ENCODE measurements around the gene CCDC92.

CCDC92 gene

DNA sequence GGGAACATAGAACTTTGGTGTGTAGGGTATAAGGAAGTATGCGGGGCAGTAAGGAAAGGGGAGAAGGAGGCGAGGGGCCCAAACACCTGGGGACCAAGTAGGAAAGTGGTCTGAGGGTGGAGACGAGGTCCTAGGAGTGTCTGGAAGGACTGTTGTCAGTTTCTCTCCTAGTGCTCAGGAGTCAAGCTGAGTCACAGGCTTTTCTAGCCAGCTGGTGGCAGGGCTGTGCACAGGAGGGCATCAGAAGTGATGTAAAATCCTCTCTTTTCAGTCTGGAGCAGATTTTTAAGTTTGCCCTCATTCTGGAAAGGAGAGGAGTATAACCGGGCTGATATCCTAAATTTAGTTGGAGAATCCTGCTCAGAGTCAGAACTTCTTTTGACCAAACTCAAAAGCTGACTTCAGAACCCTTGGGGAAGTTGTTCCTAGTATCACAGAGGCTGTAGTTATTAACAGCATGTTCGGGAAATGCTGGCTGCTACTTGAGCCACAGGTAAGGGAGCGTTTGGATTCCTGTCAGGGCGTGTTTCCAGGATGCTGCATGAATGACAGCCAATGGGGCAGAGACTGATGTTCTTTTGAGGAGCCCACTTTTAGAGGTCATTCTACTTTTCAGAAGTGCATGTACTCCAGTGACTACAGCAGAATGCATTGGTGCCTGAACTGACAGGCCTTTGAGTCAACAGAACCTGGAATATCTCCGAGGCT lies 19.6 kb upstream of the CCDC92 start:
- TF ChIP-seq, protein P1, sequence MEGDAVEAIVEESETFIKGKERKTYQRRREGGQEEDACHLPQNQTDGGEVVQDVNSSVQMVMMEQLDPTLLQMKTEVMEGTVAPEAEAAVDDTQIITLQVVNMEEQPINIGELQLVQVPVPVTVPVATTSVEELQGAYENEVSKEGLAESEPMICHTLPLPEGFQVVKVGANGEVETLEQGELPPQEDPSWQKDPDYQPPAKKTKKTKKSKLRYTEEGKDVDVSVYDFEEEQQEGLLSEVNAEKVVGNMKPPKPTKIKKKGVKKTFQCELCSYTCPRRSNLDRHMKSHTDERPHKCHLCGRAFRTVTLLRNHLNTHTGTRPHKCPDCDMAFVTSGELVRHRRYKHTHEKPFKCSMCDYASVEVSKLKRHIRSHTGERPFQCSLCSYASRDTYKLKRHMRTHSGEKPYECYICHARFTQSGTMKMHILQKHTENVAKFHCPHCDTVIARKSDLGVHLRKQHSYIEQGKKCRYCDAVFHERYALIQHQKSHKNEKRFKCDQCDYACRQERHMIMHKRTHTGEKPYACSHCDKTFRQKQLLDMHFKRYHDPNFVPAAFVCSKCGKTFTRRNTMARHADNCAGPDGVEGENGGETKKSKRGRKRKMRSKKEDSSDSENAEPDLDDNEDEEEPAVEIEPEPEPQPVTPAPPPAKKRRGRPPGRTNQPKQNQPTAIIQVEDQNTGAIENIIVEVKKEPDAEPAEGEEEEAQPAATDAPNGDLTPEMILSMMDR (IDR thresholded peaks at IDR 0.05; ENCODE audit: low read length), result no peak
- TF ChIP-seq EZH2 (optimal IDR thresholded peaks at IDR 0.05; ENCODE audit: low read depth, low read length) (no peak), EZH2phosphoT487 (IDR thresholded peaks at IDR 0.05; ENCODE audit: low read length) (no peak)
- no peaks in the 10 kb centered on the region for H3K9me2 ChIP-seq (replicated peaks; ENCODE audit: insufficient read depth, low read length)
- no peak overlapping the region for H3K9ac ChIP-seq (ENCODE audit: low read length)
- H3K9me3 ChIP-seq (replicated peaks; ENCODE audit: insufficient read depth, low read length), result no peaks in the 10 kb centered on the region
- DNase-seq, result no peak
- no peaks in the 10 kb centered on the region for H3F3A ChIP-seq (ENCODE audit: insufficient read depth, low read length)
- no peak overlapping the region for H2AFZ ChIP-seq (ENCODE audit: low read length)
- no peaks in the 10 kb centered on the region for H4K20me1 ChIP-seq (ENCODE audit: insufficient read depth, low read length)
- no peak overlapping the region for H3K4me3 ChIP-seq (ENCODE audit: low read length)
- no peak overlapping the region for H3K27ac ChIP-seq (ENCODE audit: low read length)
- peaks cover 22% of the 10 kb centered on the region for H3K79me2 ChIP-seq (ENCODE audit: low read length)
- 0 out of 2 replicates have a peak, but pooled peaks cover 2% of the 10 kb centered on the region for H3K36me3 ChIP-seq (replicated peaks; ENCODE audit: insufficient read depth, low read length)
- H3K4me2 ChIP-seq (ENCODE audit: low read depth, low read length), result no peak overlapping the region
- H3K27me3 ChIP-seq (replicated peaks; ENCODE audit: insufficient read depth, low read length), result no peaks in the 10 kb centered on the region
- H3K4me1 ChIP-seq (ENCODE audit: low read length), result no peaks in the 10 kb centered on the region

DNA sequence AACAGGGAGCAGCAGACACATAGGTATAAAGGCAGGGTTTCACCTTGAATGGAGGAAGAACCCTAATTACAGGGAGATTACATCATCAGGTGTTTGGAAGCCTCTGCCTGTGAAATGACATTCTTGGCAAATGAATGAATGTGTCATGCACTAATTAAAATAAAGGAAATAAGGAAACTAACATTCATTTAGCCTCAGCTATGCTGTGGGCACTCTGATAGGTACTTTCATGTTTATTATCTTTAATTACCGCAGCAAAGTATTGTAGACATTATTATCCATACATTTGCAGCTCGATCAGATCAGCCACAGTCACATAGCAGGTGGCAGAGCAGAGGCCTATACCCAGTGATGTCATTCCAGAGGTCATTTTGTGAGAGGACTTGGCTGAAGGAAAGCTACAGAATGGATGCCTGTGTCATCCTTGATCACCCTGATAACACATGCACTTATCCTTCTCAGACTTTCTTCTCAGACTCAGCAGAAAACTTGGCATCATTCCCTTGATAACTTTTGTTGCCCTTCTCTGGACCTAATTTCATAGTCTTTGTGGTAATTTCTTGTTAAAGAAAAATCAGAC lies 18.8 kb upstream of the CCDC92 start:
- H3K27me3 ChIP-seq (replicated peaks; ENCODE audit: insufficient read depth, low read length), result no peaks in the 10 kb centered on the region
- TF ChIP-seq EZH2phosphoT487 (IDR thresholded peaks at IDR 0.05; ENCODE audit: low read length), result no peak
- TF ChIP-seq EZH2 (optimal IDR thresholded peaks at IDR 0.05; ENCODE audit: low read depth, low read length), result no peak
- TF ChIP-seq, protein P1 (IDR thresholded peaks at IDR 0.05; ENCODE audit: low read length), result no peak
- H3K4me3 ChIP-seq (ENCODE audit: low read length), result no peak overlapping the region
- no peak overlapping the region for H3K4me2 ChIP-seq (ENCODE audit: low read depth, low read length)
- no peak for DNase-seq
- no peak overlapping the region for H3K27ac ChIP-seq (ENCODE audit: low read length)
- H3K4me1 ChIP-seq (ENCODE audit: low read length), result no peaks in the 10 kb centered on the region
- peaks cover 30% of the 10 kb centered on the region for H3K79me2 ChIP-seq (ENCODE audit: low read length)
- H3K36me3 ChIP-seq (replicated peaks; ENCODE audit: insufficient read depth, low read length), result 0 out of 2 replicates have a peak, but pooled peaks cover 2% of the 10 kb centered on the region
- H3K9ac ChIP-seq (ENCODE audit: low read length), result no peak overlapping the region
- no peaks in the 10 kb centered on the region for H4K20me1 ChIP-seq (ENCODE audit: insufficient read depth, low read length)
- no peaks in the 10 kb centered on the region for H3K9me2 ChIP-seq (replicated peaks; ENCODE audit: insufficient read depth, low read length)
- no peak overlapping the region for H2AFZ ChIP-seq (ENCODE audit: low read length)
- no peaks in the 10 kb centered on the region for H3F3A ChIP-seq (ENCODE audit: insufficient read depth, low read length)
- no peaks in the 10 kb centered on the region for H3K9me3 ChIP-seq (replicated peaks; ENCODE audit: insufficient read depth, low read length)

DNA sequence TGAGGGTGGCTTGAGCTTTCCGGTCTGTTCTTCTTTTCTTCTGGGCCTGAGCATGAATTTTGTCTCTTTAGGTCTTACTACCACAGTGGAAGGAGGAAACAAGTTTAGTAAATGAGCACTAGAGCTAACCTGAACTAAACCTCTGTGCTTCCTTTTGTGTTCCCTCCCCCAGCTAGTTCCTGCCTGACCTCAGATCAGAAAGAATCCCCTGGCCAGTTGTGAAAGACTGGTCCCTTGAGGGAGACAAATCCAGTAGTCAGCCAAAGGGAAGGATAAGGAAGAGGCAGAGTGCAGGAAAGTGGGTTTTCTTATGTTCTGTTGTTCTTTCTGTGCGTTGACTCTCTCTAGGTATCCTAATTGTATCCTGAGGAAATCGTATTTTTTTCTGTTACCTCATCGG lies 17.9 kb upstream of the CCDC92 start:
- Histone ChIP-seq H3K27ac (ENCODE audit: low read length) (no peak overlapping the region), H3K9ac (ENCODE audit: low read length) (no peak overlapping the region), H3K4me2 (ENCODE audit: low read depth, low read length) (no peak overlapping the region), H2AFZ (ENCODE audit: low read length) (no peak overlapping the region), H4K20me1 (ENCODE audit: insufficient read depth, low read length) (no peaks in the 10 kb centered on the region), H3K9me3 (replicated peaks; ENCODE audit: insufficient read depth, low read length) (no peaks in the 10 kb centered on the region), H3K27me3 (replicated peaks; ENCODE audit: insufficient read depth, low read length) (no peaks in the 10 kb centered on the region), H3F3A (ENCODE audit: insufficient read depth, low read length) (no peaks in the 10 kb centered on the region), H3K4me1 (ENCODE audit: low read length) (no peaks in the 10 kb centered on the region), H3K9me2 (replicated peaks; ENCODE audit: insufficient read depth, low read length) (no peaks in the 10 kb centered on the region), H3K79me2 (ENCODE audit: low read length) (peaks cover 36% of the 10 kb centered on the region), H3K4me3 (ENCODE audit: low read length) (no peak overlapping the region), H3K36me3 (replicated peaks; ENCODE audit: insufficient read depth, low read length) (0 out of 2 replicates have a peak, but pooled peaks cover 2% of the 10 kb centered on the region)
- DNase-seq, result no peak
- TF ChIP-seq, protein P1 (IDR thresholded peaks at IDR 0.05; ENCODE audit: low read length), result no peak
- TF ChIP-seq EZH2phosphoT487 (IDR thresholded peaks at IDR 0.05; ENCODE audit: low read length), result no peak
